NT2/D1 (cell line): Measurements from ENCODE around the gene SIAH1.

ENCODE experiments used
- SUZ12 ChIP-seq: IDR thresholded peaks from 2 replicates; pipeline ENCODE4 v1.6.1; 2011; ENCODE audit not compliant: insufficient read length, insufficient read depth; ENCODE audit errors: extremely low read depth
- YY1 ChIP-seq: IDR thresholded peaks from 2 replicates; pipeline ENCODE4 v1.6.1; 2011; ENCODE audit not compliant: insufficient read length, insufficient read depth
- ZNF274 ChIP-seq: IDR thresholded peaks from 2 replicates; pipeline ENCODE4 v1.6.1; 2011; ENCODE audit warnings: mild to moderate bottlenecking, low read depth, low read length

GRCh38 chr16:48382131-48382530 is 3.1 kb downstream of the SIAH1 start:
- TF ChIP-seq YY1, result no peak
- no peak for TF ChIP-seq ZNF274
- no peak for TF ChIP-seq SUZ12
